Gastroesophageal sphincter (tissue), 4 donors: ENCODE results near the gene IFTAP. TPM values are rescaled to one million over a fixed set of nuclear protein-coding genes. Genes with fewer than 3 reads are reported as not detected.
A peak's percentile ranks its signal among the peaks of the same experiment; 100 is the strongest.

Source experiments
- ATAC-seq: fragments of 150-250 bp; one replicate; pipeline ENCODE4 v1.9.1; 2016; ENCODE audit warnings: mild to moderate bottlenecking, moderate library complexity
- H3K27ac ChIP-seq, 4 donors: fragments of 200-600 bp; sonication (generic) in 3 of 4; 1 replicate in 3 of 4; 2 replicates in 1 of 4; pipeline ENCODE4 v1.5.1; 2016 to 2019
- H3K27me3 ChIP-seq: fragments of 200-600 bp; sonication (generic); one replicate; pipeline ENCODE4 v1.5.1; 2019
- H3K36me3 ChIP-seq, 2 donors: fragments of 200-600 bp; sonication (generic); one replicate each; pipeline ENCODE4 v1.5.1; 2019; ENCODE audit warnings: control low read depth in 1 of 2
- H3K4me1 ChIP-seq, 3 donors: fragments of 200-600 bp; sonication (generic); 1 replicate in 2 of 3; 2 replicates in 1 of 3; pipeline ENCODE4 v1.5.1; 2016 to 2019; ENCODE audit warnings: control low read depth in 2 of 3
- H3K4me3 ChIP-seq, 2 donors: fragments of 200-600 bp; sonication (generic); one replicate each; pipeline ENCODE4 v1.5.1; 2019; ENCODE audit warnings: mild to moderate bottlenecking in 1 of 2, moderate library complexity in 1 of 2
- H3K9me3 ChIP-seq, 3 donors: fragments of 200-600 bp; sonication (generic); one replicate each; pipeline ENCODE4 v1.5.1; 2017 to 2019; ENCODE audit warnings: control low read depth in 2 of 3
- CTCF ChIP-seq, 4 experiments: fragments of 200-600 bp in 2 of 4; fragments of 450-650 bp in 2 of 4; sonication (generic) in 1 of 4; IDR thresholded peaks; one replicate each; pipeline ENCODE4 v1.5.1; 2017 to 2019; ENCODE audit warnings: antibody characterized with exemption in 4 of 4, mild to moderate bottlenecking in 2 of 4, moderate library complexity in 2 of 4
- EP300 ChIP-seq: sonication (generic); formaldehyde crosslinking; IDR thresholded peaks from one replicate; pipeline ENCODE4 v1.6.1; 2017; ENCODE audit warnings: antibody characterized with exemption, mild to moderate bottlenecking
- POLR2A ChIP-seq, 2 donors: fragments of 450-650 bp; IDR thresholded peaks; one replicate each; pipeline ENCODE4 v1.6.1; 2017; ENCODE audit warnings: antibody characterized with exemption in 2 of 2, mild to moderate bottlenecking in 2 of 2, moderate library complexity in 1 of 2
- POLR2AphosphoS5 ChIP-seq: sonication (generic); formaldehyde crosslinking; IDR thresholded peaks from one replicate; pipeline ENCODE4 v1.6.1; 2017; ENCODE audit warnings: antibody characterized with exemption
- WGBS, 2 donors: methylation state at CpG; one replicate each; pipeline ENCODE4 v1.1.5; 2018; ENCODE audit warnings: low coverage in 1 of 2; 5-methylcytosine and 5-hydroxymethylcytosine counted together
- total RNA-seq, 4 donors: library from RNA; depleted of rRNA; stranded (reverse); fragments of >200 nt; gene quantifications; one replicate each; pipeline ENCODE4 v1.1.0, GENCODE V29; 2016

The IFTAP gene
- total RNA-seq, 4 donors from 2014 or later = 24.8 to 44.5 (median 33.2) TPM

GRCh38 chr11:36569095-36569494 lies 25.2 kb upstream of the IFTAP start:
- Histone ChIP-seq H3K9me3 (no peaks in the 10 kb centered on the region), H3K4me1 (no peaks in the 10 kb centered on the region), H3K27ac (no peak overlapping the region), H3K4me3 (no peak overlapping the region), H3K36me3 (peaks cover 0 to 2% of the 10 kb centered on the region in 2 donors), H3K27me3 (no peaks in the 10 kb centered on the region)
- ATAC-seq = no peak
- TF ChIP-seq POLR2A (IDR thresholded peaks at IDR 0.05) (no peak), EP300 (no peak), CTCF (IDR thresholded peaks at IDR 0.05) (no peak), POLR2AphosphoS5 (no peak)
- WGBS, 2 donors = 92% methylated on average over 4 of the region's 4 CpGs; no CpG with 5 or more reads in 1 of the 2 donors

- 68% methylated on average over 3 of the region's 8 CpGs; no CpG with 5 or more reads in 1 of the 2 donors for WGBS, 2 donors
- no peaks in the 10 kb centered on the region for H3K27me3 ChIP-seq
- peaks cover 0 to 8% of the 10 kb centered on the region in 2 donors for H3K36me3 ChIP-seq
- no peak overlapping the region for H3K27ac ChIP-seq
- no peak overlapping the region for H3K4me3 ChIP-seq
- H3K4me1 ChIP-seq = peaks cover 0 to 18% (median 4%) of the 10 kb centered on the region in 3 donors
- TF ChIP-seq CTCF (IDR thresholded peaks at IDR 0.05) (no peak), POLR2A (IDR thresholded peaks at IDR 0.05) (no peak), POLR2AphosphoS5 (no peak), EP300 (no peak)
- ATAC-seq = no peak
- H3K9me3 ChIP-seq = no peaks in the 10 kb centered on the region
Measured at GRCh38 chr11:36574486-36574885, 19.8 kb upstream of the IFTAP start.

- H3K4me1 ChIP-seq = peaks cover 0 to 18% (median 4%) of the 10 kb centered on the region in 3 donors
- 18 to 52% methylated on average over 2 of the region's 2 CpGs for WGBS, 2 donors
- H3K9me3 ChIP-seq = no peaks in the 10 kb centered on the region
- H3K36me3 ChIP-seq = peaks cover 0 to 8% of the 10 kb centered on the region in 2 donors
- no peak for ATAC-seq
- H3K27me3 ChIP-seq = no peaks in the 10 kb centered on the region
- peak overlapping the region in 2 of 4 donors; percentile 36 to 55 for H3K27ac ChIP-seq
- no peak for TF ChIP-seq EP300
- TF ChIP-seq POLR2A (IDR thresholded peaks at IDR 0.05) = no peak
- TF ChIP-seq POLR2AphosphoS5 = no peak
- TF ChIP-seq CTCF (IDR thresholded peaks at IDR 0.05) = no peak
- no peak overlapping the region for H3K4me3 ChIP-seq
Measured at GRCh38 chr11:36577373-36577772, 16.9 kb upstream of the IFTAP start.

- Histone ChIP-seq H3K36me3 (peaks cover 0 to 8% of the 10 kb centered on the region in 2 donors), H3K27ac (peak overlapping the region in 2 of 4 donors; percentile 36 to 55), H3K9me3 (no peaks in the 10 kb centered on the region), H3K4me1 (peaks cover 0 to 18% (median 4%) of the 10 kb centered on the region in 3 donors), H3K4me3 (no peak overlapping the region), H3K27me3 (no peaks in the 10 kb centered on the region)
- WGBS, 2 donors = 62 to 81% methylated on average over 2 of the region's 2 CpGs
- ATAC-seq = no peak
- no peak for TF ChIP-seq POLR2A (IDR thresholded peaks at IDR 0.05)
- no peak for TF ChIP-seq POLR2AphosphoS5
- no peak for TF ChIP-seq CTCF (IDR thresholded peaks at IDR 0.05)
- TF ChIP-seq EP300 = no peak
Measured at GRCh38 chr11:36577859-36578258, 16.4 kb upstream of the IFTAP start.

GRCh38 chr11:36578458-36578857 lies 15.8 kb upstream of the IFTAP start:
- ATAC-seq = no peak
- 14% methylated on average over 1 of the region's 1 CpG; no CpG with 5 or more reads in 1 of the 2 donors for WGBS, 2 donors
- Histone ChIP-seq H3K9me3 (no peaks in the 10 kb centered on the region), H3K36me3 (peaks cover 0 to 8% of the 10 kb centered on the region in 2 donors), H3K4me3 (no peak overlapping the region), H3K27me3 (no peaks in the 10 kb centered on the region), H3K27ac (no peak overlapping the region), H3K4me1 (peaks cover 0 to 18% (median 4%) of the 10 kb centered on the region in 3 donors)
- TF ChIP-seq POLR2A (IDR thresholded peaks at IDR 0.05) = no peak
- TF ChIP-seq CTCF (IDR thresholded peaks at IDR 0.05) = no peak
- no peak for TF ChIP-seq EP300
- no peak for TF ChIP-seq POLR2AphosphoS5
